ENCODE measurements around the gene PTGFRN. TPM values are rescaled to one million over a fixed set of nuclear protein-coding genes. Genes with fewer than 3 reads are reported as not detected.
A peak's percentile ranks its signal among the peaks of the same experiment; 100 is the strongest.

Gene PTGFRN
- total RNA-seq, 1 experiment from 2014 or later: 60.6 TPM

- no peaks in the 10 kb centered on the region for H3K9me3 ChIP-seq (ENCODE audit: control insufficient read depth in 1 of 2, insufficient read depth in 1 of 2, low read depth in 1 of 2, low read length in 2 of 2)
- no peaks in the 10 kb centered on the region for H3K9me2 ChIP-seq (ENCODE audit: insufficient read depth)
- RAD21 ChIA-PET (ENCODE audit: low non-redundant PET in 1 of 2, low total read pairs in 2 of 2, uncharacterized antibody in 2 of 2, unreplicated experiment in 2 of 2): no interaction called here
- no TSS peak for BruUV-seq (replicated peaks)
- TF ChIP-seq TCF7L2 (IDR thresholded peaks at IDR 0.05; ENCODE audit: borderline replicate concordance, extremely low read depth, insufficient read depth, insufficient read length): peak; percentile 92
- TF ChIP-seq ZFX (IDR thresholded peaks at IDR 0.05): peak; percentile 87; the same call in 1 of the 2 replicates
- TF ChIP-seq JUND (IDR thresholded peaks at IDR 0.05): no peak
- no peak overlapping the region for H2AFZ ChIP-seq (ENCODE audit: low read depth, low read length, poor library complexity, severe bottlenecking)
- peaks cover 5 to 19% of the 10 kb centered on the region in 2 experiments; a peak in 3 of 4 replicates for H3K4me1 ChIP-seq (ENCODE audit: control insufficient read depth in 1 of 2, insufficient read depth in 2 of 2, low read length in 2 of 2)
- DNase-seq (ENCODE audit: low read depth, low spot score) (no peak), ATAC-seq (peak; percentile 80)
- H3K4me3 ChIP-seq (replicated peaks in 1 of 2; ENCODE audit: low read depth in 1 of 2, low read length in 2 of 2): peak overlapping the region; percentile 70 to 79
- H3K4me2 ChIP-seq (ENCODE audit: low read length): peak overlapping the region; percentile 83
- H4K20me1 ChIP-seq (ENCODE audit: insufficient read depth): no peaks in the 10 kb centered on the region
- H3K79me2 ChIP-seq (ENCODE audit: insufficient read depth, low read length): peaks cover 46% of the 10 kb centered on the region
- H3K27ac ChIP-seq (ENCODE audit: low read depth, low read length): peak overlapping the region; percentile 81
- CTCF ChIA-PET: no interaction called here
- H3K27me3 ChIP-seq (ENCODE audit: insufficient read depth, low read length): no peaks in the 10 kb centered on the region
- intact Hi-C loops (cut with micrococcal nuclease): no loop called here
- POLR2A ChIA-PET: no interaction called here
- H3K9ac ChIP-seq (ENCODE audit: low read length): peak overlapping the region; percentile 77
- no peaks in the 10 kb centered on the region for H3K36me3 ChIP-seq (ENCODE audit: control insufficient read depth in 1 of 2, insufficient read depth in 2 of 2, low read length in 2 of 2)
These were observed 867 bp downstream of the PTGFRN start for GRCh38 chr1:116910379-116911187.

DNA sequence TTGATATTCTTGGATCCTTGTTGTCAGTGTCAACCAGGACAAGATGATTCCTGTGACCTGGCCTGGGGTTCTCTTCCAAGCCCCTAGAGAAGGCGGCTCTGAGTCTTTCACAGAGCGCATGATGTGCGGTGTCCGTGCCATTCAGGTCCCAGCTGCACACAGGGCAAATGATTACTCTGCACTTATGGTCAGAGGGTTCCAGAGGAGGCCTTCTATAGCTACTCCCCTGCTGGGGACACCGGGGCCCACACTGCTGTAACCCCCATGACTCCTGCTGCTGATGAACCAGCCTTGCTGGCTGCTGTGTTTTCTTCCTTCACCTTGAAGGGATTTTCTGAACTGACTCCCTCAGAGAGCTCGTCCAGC is 1.5 kb downstream of the PTGFRN start:
- H4K20me1 ChIP-seq (ENCODE audit: insufficient read depth): no peaks in the 10 kb centered on the region
- no peaks in the 10 kb centered on the region for H3K9me2 ChIP-seq (ENCODE audit: insufficient read depth)
- no peak for DNase-seq (ENCODE audit: low read depth, low spot score)
- no peak for TF ChIP-seq ZFX (IDR thresholded peaks at IDR 0.05)
- no peak for TF ChIP-seq EZH2phosphoT487 (IDR thresholded peaks at IDR 0.05; ENCODE audit: borderline replicate concordance)
- no peak for TF ChIP-seq EZH2 (IDR thresholded peaks at IDR 0.05)
- TF ChIP-seq CEBPB (IDR thresholded peaks at IDR 0.05; ENCODE audit: low read depth): no peak
- TF ChIP-seq MAX (IDR thresholded peaks at IDR 0.05): no peak
- TF ChIP-seq, protein P1, sequence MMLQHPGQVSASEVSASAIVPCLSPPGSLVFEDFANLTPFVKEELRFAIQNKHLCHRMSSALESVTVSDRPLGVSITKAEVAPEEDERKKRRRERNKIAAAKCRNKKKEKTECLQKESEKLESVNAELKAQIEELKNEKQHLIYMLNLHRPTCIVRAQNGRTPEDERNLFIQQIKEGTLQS (IDR thresholded peaks at IDR 0.05): no peak
- H2AFZ ChIP-seq (ENCODE audit: low read depth, low read length, poor library complexity, severe bottlenecking): no peak overlapping the region
- no TSS peak for BruUV-seq (replicated peaks)
- H3K27ac ChIP-seq (ENCODE audit: low read depth, low read length): peak overlapping the region; percentile 81; the same call in 1 of the 2 replicates
- intact Hi-C loops (cut with micrococcal nuclease): no loop called here
- H3K9me3 ChIP-seq (ENCODE audit: control insufficient read depth in 1 of 2, insufficient read depth in 1 of 2, low read depth in 1 of 2, low read length in 2 of 2): no peaks in the 10 kb centered on the region
- ChIA-PET POLR2A (no interaction called here), RAD21 (ENCODE audit: low non-redundant PET in 1 of 2, low total read pairs in 2 of 2, uncharacterized antibody in 2 of 2, unreplicated experiment in 2 of 2) (no interaction called here), CTCF (interaction anchor here (0.7 kb wide), 1 partner anchor 147 kb away, joined by 3 read pairs; no protein-coding TSS in a partner anchor)
- H3K9ac ChIP-seq (ENCODE audit: low read length): peak overlapping the region; percentile 77
- H3K27me3 ChIP-seq (ENCODE audit: insufficient read depth, low read length): no peaks in the 10 kb centered on the region
- H3K36me3 ChIP-seq (ENCODE audit: control insufficient read depth in 1 of 2, insufficient read depth in 2 of 2, low read length in 2 of 2): no peaks in the 10 kb centered on the region
- peak overlapping the region; percentile 83 for H3K4me2 ChIP-seq (ENCODE audit: low read length)
- H3K79me2 ChIP-seq (ENCODE audit: insufficient read depth, low read length): peaks cover 51% of the 10 kb centered on the region
- H3K4me1 ChIP-seq (ENCODE audit: control insufficient read depth in 1 of 2, insufficient read depth in 2 of 2, low read length in 2 of 2): peaks cover 5 to 19% of the 10 kb centered on the region in 2 experiments; a peak in 3 of 4 replicates
- peak overlapping the region; percentile 70 to 79 for H3K4me3 ChIP-seq (replicated peaks in 1 of 2; ENCODE audit: low read depth in 1 of 2, low read length in 2 of 2)
- ATAC-seq: no peak

Data from HCT116 (cell line).